DMS53 (cell line): Measurements from ENCODE around the gene CAV2.

Source experiments
- DNase-seq: peaks from one replicate; lab custom pipeline; 2025; lab: John Stamatoyannopoulos, UW

Gene CAV2

GRCh38 chr7:116547347-116547746 lies 47.8 kb downstream of the CAV2 start:
- no peak for DNase-seq

- no peak for DNase-seq
These were observed 49.0 kb downstream of the CAV2 start for GRCh38 chr7:116548506-116548905.

GRCh38 chr7:116549370-116549769 lies 49.8 kb downstream of the CAV2 start:
- DNase-seq: no peak

- no peak for DNase-seq
These were observed 52.2 kb downstream of the CAV2 start for GRCh38 chr7:116551692-116552091.

- peak; percentile 52 for DNase-seq
These were observed 53.1 kb downstream of the CAV2 start for GRCh38 chr7:116552602-116553001.

- no peak for DNase-seq
These were observed 53.8 kb downstream of the CAV2 start for GRCh38 chr7:116553168-116553964.

- DNase-seq: no peak
These were observed 54.9 kb downstream of the CAV2 start for GRCh38 chr7:116554436-116554835.

GRCh38 chr7:116554911-116555310 lies 55.4 kb downstream of the CAV2 start:
- no peak for DNase-seq

GRCh38 chr7:116557066-116557585 lies 57.6 kb downstream of the CAV2 start:
- DNase-seq: no peak

- no peak for DNase-seq
These were observed 58.4 kb downstream of the CAV2 start for GRCh38 chr7:116557901-116558300.
